Activated CD8-positive, alpha-beta memory T cell treated with anti-CD3 and anti-CD28 coated beads for 24 hours (primary cell): ENCODE results near the gene CSK.

ENCODE experiments used
- DNase-seq: peaks from one replicate; pipeline ENCODE4 v3.0.0-alpha.2; 2020

CSK gene

GRCh38 chr15:74802862-74803447 is 21.1 kb downstream of the CSK start:
- DNase-seq = no peak

GRCh38 chr15:74804935-74805334 is 23.1 kb downstream of the CSK start:
- no peak for DNase-seq

- no peak for DNase-seq
Measured at GRCh38 chr15:74807282-74807681, 25.4 kb downstream of the CSK start.

- no peak for DNase-seq
Measured at GRCh38 chr15:74808078-74808839, 26.4 kb downstream of the CSK start.

GRCh38 chr15:74808840-74809229 is 27.0 kb downstream of the CSK start:
- DNase-seq = no peak

- DNase-seq = no peak
Measured at GRCh38 chr15:74809242-74809641, 27.4 kb downstream of the CSK start.

- DNase-seq = no peak
Measured at GRCh38 chr15:74809956-74810355, 28.1 kb downstream of the CSK start.

- DNase-seq = no peak
Measured at GRCh38 chr15:74812533-74812932, 30.7 kb downstream of the CSK start, which contains the start of gene LMAN1L. Gene LMAN1L (plus strand): TSS chr15:74812835. CDS start chr15:74812855, 20 bp downstream.

GRCh38 chr15:74815121-74815934 is 33.4 kb downstream of the CSK start:
- no peak for DNase-seq

- DNase-seq = no peak
Measured at GRCh38 chr15:74815961-74816360, 34.1 kb downstream of the CSK start.

- no peak for DNase-seq
Measured at GRCh38 chr15:74816624-74817369, 34.9 kb downstream of the CSK start.

- DNase-seq = no peak
Measured at GRCh38 chr15:74817370-74817737, 35.5 kb downstream of the CSK start.

- DNase-seq = no peak
Measured at GRCh38 chr15:74820056-74820455, 38.2 kb downstream of the CSK start.

GRCh38 chr15:74821091-74821789 is 39.4 kb downstream of the CSK start:
- DNase-seq = no peak

GRCh38 chr15:74821790-74822158 is 39.9 kb downstream of the CSK start:
- no peak for DNase-seq

- DNase-seq = no peak
Measured at GRCh38 chr15:74822233-74822632, 40.4 kb downstream of the CSK start.

- no peak for DNase-seq
Measured at GRCh38 chr15:74823324-74823723, 41.4 kb downstream of the CSK start.

GRCh38 chr15:74824976-74825375 is 43.1 kb downstream of the CSK start:
- no peak for DNase-seq

GRCh38 chr15:74825866-74826265 is 44.0 kb downstream of the CSK start:
- DNase-seq = no peak

- DNase-seq = peak; percentile 71
Measured at GRCh38 chr15:74826364-74826819, 44.5 kb downstream of the CSK start, which contains the start of gene CPLX3. Gene CPLX3 (plus strand): TSS chr15:74826627. CDS start chr15:74826704, 77 bp downstream.

- DNase-seq = no peak
Measured at GRCh38 chr15:74826921-74827320, 45.0 kb downstream of the CSK start.

- DNase-seq = no peak
Measured at GRCh38 chr15:74827614-74828013, 45.7 kb downstream of the CSK start.
